Measurements from ENCODE around the gene AQP12B. TPM values are rescaled to one million over a fixed set of nuclear protein-coding genes. Genes with fewer than 3 reads are reported as not detected.
"Not testable (repeated sequence)": the region's sequence is repeated elsewhere in the genome, so short reads cannot be mapped to it uniquely, and the experiment has no call there.

AQP12B gene
- total RNA-seq, 1 experiment from 2014 or later = not detected

DNA sequence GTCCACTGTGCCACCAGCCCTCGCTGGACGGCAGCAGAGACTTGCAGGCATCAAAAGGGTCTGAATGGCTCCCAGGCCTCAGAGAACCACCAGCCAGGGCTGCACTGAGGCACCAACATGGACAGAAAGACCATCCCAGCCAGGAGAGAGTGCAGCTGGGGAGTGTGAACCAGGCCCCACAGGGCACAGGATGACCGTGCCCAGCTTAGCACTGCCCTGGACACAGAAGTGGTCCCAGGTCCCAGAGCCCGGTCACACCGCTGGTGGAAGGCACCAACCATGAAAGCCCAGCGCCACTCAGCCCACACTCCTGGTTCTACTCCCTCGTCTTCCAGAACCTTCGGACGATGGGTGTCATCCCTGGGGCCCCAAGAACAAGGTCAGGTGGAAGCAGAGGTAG, 29.4 kb upstream of the AQP12B start:
- DNase-seq = no peak
- Histone ChIP-seq H3K36me3 (replicated peaks; ENCODE audit: control insufficient read depth, insufficient read depth, low read length) (peaks cover 2% of the 10 kb centered on the region; the same call in 1 of the 2 replicates), H3K27me3 (ENCODE audit: control insufficient read depth, insufficient read depth, low read length) (no peaks in the 10 kb centered on the region), H3K4me3 (ENCODE audit: insufficient read depth, low read depth, low read length) (no peak overlapping the region)

DNA sequence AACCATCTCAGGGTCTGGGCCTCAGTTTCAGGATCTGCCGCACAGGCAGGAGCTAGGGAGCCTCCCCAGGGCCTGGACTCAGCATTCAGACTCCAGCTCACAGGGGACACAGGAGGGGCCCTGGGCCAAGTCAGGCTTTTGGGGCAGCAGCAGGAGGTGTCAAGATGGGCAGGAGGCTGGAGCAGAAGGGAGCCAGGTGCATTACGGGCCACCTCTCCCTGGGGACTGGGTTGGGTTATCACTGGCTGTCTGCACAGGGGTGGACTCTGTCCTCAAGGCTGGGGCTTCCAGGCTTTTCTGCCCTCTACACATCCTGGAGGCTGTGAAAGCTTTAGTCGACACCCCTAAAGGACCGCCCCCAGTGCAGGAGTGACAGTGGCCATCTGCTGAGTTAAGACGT, 29.0 kb upstream of the AQP12B start:
- DNase-seq = no peak
- Histone ChIP-seq H3K36me3 (replicated peaks; ENCODE audit: control insufficient read depth, insufficient read depth, low read length) (peaks cover 2% of the 10 kb centered on the region; the same call in 1 of the 2 replicates), H3K4me3 (ENCODE audit: insufficient read depth, low read depth, low read length) (no peak overlapping the region), H3K27me3 (ENCODE audit: control insufficient read depth, insufficient read depth, low read length) (no peaks in the 10 kb centered on the region)

DNA sequence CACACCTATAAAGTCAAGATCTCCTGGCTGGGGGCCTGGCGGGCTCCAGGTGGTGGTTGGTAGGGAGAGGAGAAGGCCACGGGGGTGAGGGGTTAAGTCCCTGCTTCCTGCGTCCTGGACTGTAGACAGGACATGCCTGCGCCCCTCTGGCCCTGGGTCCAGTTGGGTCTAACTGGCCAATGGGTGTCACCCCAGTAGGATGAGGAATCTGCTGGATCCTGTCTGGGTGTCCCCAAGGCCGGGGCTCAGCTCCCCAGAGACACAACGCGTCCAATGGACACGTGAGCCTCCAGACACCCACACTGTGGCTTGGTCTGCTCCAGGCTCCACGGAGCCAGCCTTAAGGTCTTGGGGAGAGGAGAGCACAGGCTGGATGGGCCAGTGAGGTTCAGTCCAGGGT, 28.6 kb upstream of the AQP12B start:
- Histone ChIP-seq H3K36me3 (replicated peaks; ENCODE audit: control insufficient read depth, insufficient read depth, low read length) (peaks cover 2% of the 10 kb centered on the region; the same call in 1 of the 2 replicates), H3K4me3 (ENCODE audit: insufficient read depth, low read depth, low read length) (no peak overlapping the region), H3K27me3 (ENCODE audit: control insufficient read depth, insufficient read depth, low read length) (no peaks in the 10 kb centered on the region)
- no peak for DNase-seq

DNA sequence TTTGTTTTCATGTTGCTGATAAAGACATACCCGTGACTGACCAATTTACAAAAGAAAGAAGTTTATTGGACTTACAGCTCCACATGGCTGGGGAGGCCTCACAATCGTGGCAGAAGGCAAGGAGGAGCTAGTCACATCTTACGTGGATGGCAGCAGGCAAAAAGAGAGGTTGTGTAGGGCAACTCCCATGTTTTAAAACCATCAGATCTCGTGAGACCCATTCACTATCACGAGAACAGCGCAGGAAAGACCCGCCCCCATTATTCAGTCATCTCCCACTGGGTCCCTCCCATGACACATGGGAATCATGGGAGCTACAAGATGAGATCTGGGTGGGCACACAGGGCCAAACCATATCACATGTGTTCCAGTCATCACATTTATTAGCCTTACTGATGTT, 25.8 kb upstream of the AQP12B start:
- Histone ChIP-seq H3K27me3 (ENCODE audit: control insufficient read depth, insufficient read depth, low read length) (no peaks in the 10 kb centered on the region), H3K4me3 (ENCODE audit: insufficient read depth, low read depth, low read length) (no peak overlapping the region), H3K36me3 (replicated peaks; ENCODE audit: control insufficient read depth, insufficient read depth, low read length) (no peaks in the 10 kb centered on the region)
- DNase-seq = no peak

DNA sequence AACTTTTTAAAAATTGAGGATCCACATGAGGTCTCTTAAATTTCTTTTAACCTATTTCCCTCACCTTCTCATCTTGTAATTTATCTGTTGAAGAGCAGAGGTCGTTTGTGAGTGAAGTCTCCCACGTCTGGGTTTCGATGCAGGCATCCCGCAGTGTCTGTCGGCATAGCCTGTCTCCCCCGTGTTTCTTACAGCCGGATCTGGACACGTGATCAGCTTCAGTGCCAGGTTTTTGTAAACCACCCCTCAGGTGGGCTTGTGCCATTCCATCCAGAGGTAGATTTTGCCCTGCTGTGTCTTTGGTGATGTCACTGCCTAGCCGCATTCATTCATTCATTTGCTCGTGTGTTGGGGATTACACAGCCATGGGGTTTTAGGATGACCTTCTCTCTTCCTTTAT, 25.1 kb upstream of the AQP12B start:
- DNase-seq = no peak
- Histone ChIP-seq H3K27me3 (ENCODE audit: control insufficient read depth, insufficient read depth, low read length) (no peaks in the 10 kb centered on the region), H3K4me3 (ENCODE audit: insufficient read depth, low read depth, low read length) (no peak overlapping the region), H3K36me3 (replicated peaks; ENCODE audit: control insufficient read depth, insufficient read depth, low read length) (no peaks in the 10 kb centered on the region)

DNA sequence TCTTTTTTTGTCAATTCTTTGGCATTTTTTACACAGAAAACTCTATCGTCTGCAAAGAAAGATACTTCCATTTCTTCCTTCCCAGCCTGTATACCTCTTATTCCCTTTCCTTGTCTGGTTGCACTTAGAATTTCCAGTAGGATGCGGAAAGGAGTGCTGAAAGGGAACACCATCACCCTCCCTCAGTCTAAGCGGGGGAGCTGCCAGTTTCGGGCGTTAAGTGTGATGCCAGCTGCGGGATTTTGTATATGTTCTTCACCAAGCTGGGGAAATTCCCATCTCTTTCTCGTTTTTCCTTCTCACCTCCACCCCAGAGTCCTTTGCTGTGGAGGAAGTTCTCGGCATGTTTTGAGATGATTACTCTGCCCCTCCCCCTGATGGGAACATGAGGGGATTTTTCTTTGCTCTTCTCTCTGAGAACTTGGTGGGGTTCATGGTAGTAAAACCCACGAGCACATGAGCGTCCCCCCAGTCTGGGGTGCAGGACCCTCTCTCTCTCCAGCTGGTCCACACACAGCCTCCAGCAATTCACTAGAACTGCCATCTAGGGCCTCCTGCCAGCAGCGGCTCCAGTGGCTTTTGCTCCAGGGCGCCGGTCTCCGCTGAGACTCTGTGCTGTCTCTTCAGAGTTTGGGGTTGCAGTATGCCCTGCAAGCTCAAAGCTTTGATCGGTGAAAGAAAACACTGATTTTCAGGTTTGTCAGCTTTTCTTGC, 24.5 kb upstream of the AQP12B start:
- Histone ChIP-seq H3K36me3 (replicated peaks; ENCODE audit: control insufficient read depth, insufficient read depth, low read length) (no peaks in the 10 kb centered on the region), H3K4me3 (ENCODE audit: insufficient read depth, low read depth, low read length) (no peak overlapping the region), H3K27me3 (ENCODE audit: control insufficient read depth, insufficient read depth, low read length) (no peaks in the 10 kb centered on the region)
- DNase-seq = no peak

DNA sequence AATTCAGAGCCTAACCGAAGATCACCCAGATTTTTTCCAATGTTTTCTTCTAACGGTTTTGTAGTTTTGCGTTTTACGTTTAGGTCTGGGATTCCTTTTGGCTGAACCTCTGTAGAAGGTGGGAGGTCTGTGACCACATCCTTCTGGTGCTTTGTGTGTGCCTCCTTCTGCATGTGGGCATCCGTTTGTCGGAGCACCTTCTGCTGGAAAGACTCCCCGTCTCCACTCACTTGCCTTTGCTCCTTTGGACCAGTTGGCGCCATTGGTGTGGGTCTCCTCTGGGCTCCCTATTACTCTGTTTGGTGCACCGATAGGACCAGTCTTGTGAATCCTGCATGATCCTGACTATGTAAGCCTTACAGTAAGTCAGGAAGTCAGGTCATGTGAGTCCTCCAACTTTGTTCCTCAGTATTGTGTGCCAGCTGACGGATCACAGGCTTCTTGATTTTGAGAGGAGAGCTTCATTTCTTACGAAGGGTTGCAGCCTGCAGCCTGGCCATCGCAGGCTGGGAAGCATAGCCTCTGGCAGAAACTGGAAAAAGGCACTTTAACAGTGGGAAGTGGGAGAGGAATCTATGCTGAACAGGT, 22.6 kb upstream of the AQP12B start:
- no peak for DNase-seq
- H3K36me3 ChIP-seq (replicated peaks; ENCODE audit: control insufficient read depth, insufficient read depth, low read length) = no peaks in the 10 kb centered on the region

DNA sequence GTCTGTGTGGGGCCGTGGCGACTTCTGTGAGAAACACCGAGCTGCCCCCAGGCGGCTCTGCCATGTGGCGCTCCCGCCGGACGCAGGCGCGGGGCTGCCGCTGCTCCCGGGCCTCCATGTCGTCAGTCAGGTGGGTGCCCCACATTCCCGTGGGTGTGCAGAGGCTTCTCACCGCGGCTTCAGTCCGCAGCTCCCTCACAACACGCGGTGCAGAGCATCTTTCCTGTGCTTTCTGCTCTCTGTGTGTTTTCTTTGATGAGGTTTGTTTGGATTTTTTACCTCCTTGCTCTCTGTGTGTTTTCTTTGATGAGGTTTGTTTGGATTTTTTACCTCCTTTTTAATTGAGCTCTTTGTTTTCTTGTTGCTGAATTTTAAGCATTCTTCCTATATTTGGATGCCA, 22.0 kb upstream of the AQP12B start:
- Histone ChIP-seq H3K36me3 (replicated peaks; ENCODE audit: control insufficient read depth, insufficient read depth, low read length) (no peaks in the 10 kb centered on the region), H3K4me3 (ENCODE audit: insufficient read depth, low read depth, low read length) (no peak overlapping the region), H3K27me3 (ENCODE audit: control insufficient read depth, insufficient read depth, low read length) (no peaks in the 10 kb centered on the region)
- no peak for DNase-seq

More for the DNA sequence above, 22.6 kb upstream of the AQP12B start:
- Histone ChIP-seq H3K4me3 (ENCODE audit: insufficient read depth, low read depth, low read length) (no peak overlapping the region), H3K27me3 (ENCODE audit: control insufficient read depth, insufficient read depth, low read length) (no peaks in the 10 kb centered on the region)

DNA sequence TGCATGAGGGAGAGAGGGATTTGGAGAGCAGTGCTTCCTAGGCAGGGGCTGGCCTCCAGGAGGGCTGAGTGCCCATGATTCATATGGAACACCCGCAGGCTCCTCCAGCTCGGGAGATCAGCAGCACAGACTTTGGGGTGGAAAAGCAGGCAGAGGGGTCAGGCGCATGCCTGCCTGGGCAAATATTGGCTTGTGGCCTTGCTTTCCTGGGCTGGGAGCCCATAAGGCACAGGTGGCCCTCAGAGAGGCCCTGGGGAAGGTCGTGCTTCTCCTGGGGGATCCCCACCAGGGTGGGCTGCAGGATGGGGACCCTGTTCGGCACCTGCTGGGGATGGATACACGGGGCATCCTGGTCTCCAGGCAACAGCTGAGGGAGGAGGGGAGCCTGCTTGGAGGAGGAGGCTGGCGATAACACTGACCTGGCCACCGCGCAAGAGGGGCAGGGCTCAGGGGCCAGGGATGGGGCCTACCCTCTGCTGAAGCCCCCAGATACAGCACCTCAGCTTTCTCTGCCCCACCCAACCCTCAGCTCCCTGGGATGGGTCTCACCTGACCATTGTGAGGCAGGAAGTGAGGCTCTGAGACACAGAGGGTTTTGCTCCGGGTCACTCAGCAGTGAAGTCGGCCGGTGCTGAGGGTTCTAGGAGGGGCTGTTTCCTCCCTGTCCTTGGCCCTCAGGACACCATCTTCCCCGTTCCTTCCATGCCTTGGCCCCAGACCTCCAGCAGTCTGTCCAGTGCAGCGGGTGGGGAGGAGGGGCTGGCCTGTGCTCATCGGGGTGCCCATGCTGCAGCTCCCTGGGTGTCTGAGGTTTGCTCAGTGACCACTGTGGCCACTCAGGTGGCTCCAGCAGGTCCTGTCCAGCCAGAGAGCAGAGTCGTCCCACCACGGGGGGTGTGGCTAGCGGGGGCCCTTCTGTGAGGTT, 21.0 kb upstream of the AQP12B start:
- no peak for DNase-seq
- no peaks in the 10 kb centered on the region for H3K27me3 ChIP-seq (ENCODE audit: control insufficient read depth, insufficient read depth, low read length)
- H3K4me3 ChIP-seq (ENCODE audit: insufficient read depth, low read depth, low read length) = no peak overlapping the region
- no peaks in the 10 kb centered on the region for H3K36me3 ChIP-seq (replicated peaks; ENCODE audit: control insufficient read depth, insufficient read depth, low read length)

DNA sequence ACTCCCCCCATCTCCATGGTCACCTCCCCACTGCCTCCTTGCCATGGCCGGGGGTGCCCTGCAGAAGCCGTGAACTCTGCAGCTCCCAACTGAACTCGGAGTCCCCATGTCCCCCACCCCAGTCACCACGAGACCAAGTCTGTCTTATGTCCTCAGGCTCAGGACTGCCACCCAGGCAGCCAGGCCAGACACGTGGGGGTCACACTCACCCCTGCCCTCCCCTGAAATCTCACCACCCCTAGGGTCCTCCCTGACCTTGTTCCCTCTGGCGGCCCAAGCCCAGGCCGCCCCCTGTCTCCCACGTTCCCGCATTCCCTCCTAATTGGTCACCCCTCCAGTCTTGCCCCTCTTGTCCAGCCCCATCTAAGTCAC, 19.9 kb upstream of the AQP12B start:
- DNase-seq = no peak
- Histone ChIP-seq H3K36me3 (replicated peaks; ENCODE audit: control insufficient read depth, insufficient read depth, low read length) (no peaks in the 10 kb centered on the region), H3K4me3 (ENCODE audit: insufficient read depth, low read depth, low read length) (no peak overlapping the region)

DNA sequence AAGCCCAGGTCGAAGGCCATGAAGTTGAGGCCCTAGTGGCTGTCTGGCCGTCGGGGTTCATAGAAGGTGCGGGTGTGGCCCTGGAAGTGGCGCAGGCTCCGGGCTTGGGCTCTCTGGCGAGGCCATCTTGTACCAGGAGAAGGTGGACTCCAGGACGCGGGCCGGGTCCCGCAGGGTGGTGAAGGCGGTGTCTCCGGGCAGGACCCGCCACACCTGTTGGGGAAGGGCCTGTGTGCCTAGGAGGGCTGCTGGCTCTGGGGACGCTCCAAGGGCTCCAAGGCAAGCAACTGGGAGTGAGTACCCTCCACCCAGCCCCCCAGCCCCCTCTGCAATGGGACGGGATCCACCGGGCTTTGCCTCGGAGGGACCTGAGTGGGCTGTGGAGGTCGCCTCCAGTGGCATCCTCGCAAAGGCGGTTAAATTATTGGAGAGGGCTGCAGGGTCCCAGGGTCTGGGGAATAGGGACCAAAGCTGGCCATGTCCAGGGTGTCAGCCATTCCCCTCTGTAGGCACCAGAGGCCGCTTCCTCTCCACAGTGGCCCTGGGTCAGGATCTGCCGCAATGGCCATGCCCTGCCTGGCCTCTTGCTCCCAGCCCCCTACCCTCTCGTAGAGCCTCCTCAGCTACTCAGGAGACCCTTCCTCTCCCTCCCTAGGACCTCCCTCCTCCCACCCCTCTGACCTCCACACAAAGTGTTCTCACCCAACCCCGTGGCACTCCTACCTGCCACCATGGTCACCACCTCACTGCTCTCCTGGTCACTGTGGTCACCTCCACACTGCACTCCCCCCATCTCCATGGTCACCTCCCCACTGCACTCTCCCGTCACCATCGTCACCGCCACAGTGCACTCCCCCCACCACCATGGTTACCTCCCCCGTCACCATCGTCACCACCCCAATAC, 19.3 kb upstream of the AQP12B start:
- no peak for DNase-seq
- Histone ChIP-seq H3K36me3 (replicated peaks; ENCODE audit: control insufficient read depth, insufficient read depth, low read length) (no peaks in the 10 kb centered on the region), H3K27me3 (ENCODE audit: control insufficient read depth, insufficient read depth, low read length) (no peaks in the 10 kb centered on the region), H3K4me3 (ENCODE audit: insufficient read depth, low read depth, low read length) (no peak overlapping the region)

More for the DNA sequence above, 19.9 kb upstream of the AQP12B start:
- H3K27me3 ChIP-seq (ENCODE audit: control insufficient read depth, insufficient read depth, low read length) = no peaks in the 10 kb centered on the region

DNA sequence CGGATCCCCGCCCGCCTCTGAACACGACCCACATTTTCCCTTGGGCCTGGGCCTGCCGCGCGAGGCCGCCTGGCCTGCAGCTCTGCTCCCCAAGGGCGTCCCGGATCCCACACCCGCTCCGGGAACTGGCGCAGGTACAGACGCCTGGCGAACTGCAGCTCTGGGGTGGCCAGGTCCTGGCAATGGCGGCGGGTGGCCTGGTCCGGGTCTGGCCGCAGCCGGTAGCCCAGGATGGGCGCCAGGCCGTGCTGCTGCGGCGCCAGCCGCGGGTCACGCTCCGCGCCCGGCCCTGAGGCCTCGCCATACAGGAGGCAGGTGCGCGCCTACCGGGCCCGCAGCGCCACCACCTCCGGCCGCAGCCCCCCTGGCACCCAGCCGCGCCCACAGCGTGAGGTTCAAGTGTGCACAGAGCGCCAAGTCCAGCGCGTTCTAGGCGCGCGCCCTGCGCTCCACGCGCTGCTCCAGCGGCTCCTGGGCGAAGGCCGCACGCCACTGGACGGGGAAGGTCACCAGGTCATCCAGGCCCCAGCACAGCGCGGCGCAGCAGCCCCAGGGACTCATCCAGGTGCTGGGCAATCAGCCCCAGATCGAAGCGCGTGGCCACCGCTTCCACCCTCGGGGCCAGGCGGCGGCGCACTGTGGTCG, 18.5 kb upstream of the AQP12B start:
- H3K27me3 ChIP-seq (ENCODE audit: control insufficient read depth, insufficient read depth, low read length) = no peaks in the 10 kb centered on the region
- no peak overlapping the region for H3K4me3 ChIP-seq (ENCODE audit: insufficient read depth, low read depth, low read length)
- no peaks in the 10 kb centered on the region for H3K36me3 ChIP-seq (replicated peaks; ENCODE audit: control insufficient read depth, insufficient read depth, low read length)
- DNase-seq = no peak

DNA sequence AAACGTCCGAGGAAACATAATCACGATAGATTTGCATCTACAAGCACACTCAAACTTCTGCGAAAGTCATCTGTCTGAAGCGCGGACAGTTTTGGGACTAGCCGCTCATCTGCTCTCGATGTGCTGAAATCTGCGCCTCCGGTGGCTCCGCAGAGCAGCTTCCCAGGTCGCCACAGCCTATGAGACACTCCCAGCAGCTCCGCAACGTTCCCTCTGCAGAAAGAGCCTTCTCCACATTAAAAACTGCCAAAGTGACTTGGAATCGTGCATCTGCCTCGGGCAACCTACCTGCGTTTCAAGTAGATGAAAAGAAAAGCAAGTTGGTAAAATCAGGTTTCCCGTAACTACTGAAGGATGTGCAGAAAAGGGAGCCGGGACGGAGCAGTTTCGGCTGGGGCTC, 17.9 kb upstream of the AQP12B start:
- DNase-seq; H3K27me3 ChIP-seq (ENCODE audit: control insufficient read depth, insufficient read depth, low read length); H3K4me3 ChIP-seq (ENCODE audit: insufficient read depth, low read depth, low read length); H3K36me3 ChIP-seq (replicated peaks; ENCODE audit: control insufficient read depth, insufficient read depth, low read length): not testable (repeated sequence)

DNA sequence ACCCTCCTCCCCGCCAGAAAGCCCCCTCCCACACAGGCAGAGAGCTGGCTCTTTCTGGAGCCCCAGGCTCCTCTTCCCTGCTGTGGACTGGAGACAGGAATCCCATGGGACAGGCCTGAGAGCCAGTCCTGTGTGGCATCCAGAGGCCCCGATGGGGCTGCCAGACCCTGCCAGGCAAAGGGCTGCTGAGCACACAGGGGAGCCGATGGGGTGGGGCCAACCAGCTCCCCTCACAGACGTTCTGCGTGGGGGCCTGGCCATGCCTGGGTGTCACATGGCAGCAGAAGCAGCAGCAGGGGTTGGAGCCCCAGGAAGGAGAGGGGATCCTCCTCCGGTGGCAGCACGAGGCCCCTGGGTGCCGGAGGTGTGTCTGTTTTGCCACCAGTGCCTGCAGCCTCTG, 17.1 kb upstream of the AQP12B start:
- not testable (repeated sequence) for DNase-seq; H3K36me3 ChIP-seq (replicated peaks; ENCODE audit: control insufficient read depth, insufficient read depth, low read length); H3K4me3 ChIP-seq (ENCODE audit: insufficient read depth, low read depth, low read length); H3K27me3 ChIP-seq (ENCODE audit: control insufficient read depth, insufficient read depth, low read length)
